ENCODE results near the gene PPIL6. TPM values are rescaled to one million over a fixed set of nuclear protein-coding genes. Genes with fewer than 3 reads are reported as not detected.

PPIL6 gene
- total and polyA plus RNA-seq, 2 experiments from 2014 or later, result 3.5 to 3.7 TPM

DNA sequence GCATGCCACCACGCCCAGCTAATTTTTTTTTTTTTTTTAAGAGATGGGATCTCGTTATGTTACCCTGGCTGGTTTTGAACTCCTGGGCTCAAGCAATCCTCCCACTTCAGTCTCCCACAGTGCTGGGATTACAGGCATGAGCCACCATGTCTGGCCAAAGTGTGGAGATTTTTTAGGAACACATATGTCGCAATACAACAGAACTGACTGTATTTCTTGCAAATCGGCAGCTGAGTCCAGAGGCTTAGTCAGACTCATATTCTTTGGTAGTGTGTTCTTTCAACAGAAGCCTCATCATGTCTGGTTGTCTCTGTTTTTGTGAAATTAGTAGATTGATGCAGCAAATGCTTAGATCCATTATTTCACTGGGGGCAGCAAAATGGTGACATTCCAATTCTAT, 34.2 kb downstream of the PPIL6 start:
- Histone ChIP-seq H3K4me1 (ENCODE audit: insufficient read depth) (no peaks in the 10 kb centered on the region), H3K36me3 (ENCODE audit: low read depth) (no peaks in the 10 kb centered on the region), H2AFZ (no peak overlapping the region), H3K9me2 (ENCODE audit: insufficient read depth) (no peaks in the 10 kb centered on the region), H3K4me3 (no peak overlapping the region), H3F3A (ENCODE audit: insufficient read depth) (peaks cover 6% of the 10 kb centered on the region; the same call in 1 of the 2 replicates), H4K20me1 (ENCODE audit: insufficient read depth) (no peaks in the 10 kb centered on the region), H3K9ac (no peak overlapping the region), H3K4me2 (ENCODE audit: unreplicated experiment) (no peak overlapping the region), H3K9me3 (ENCODE audit: low read depth) (no peaks in the 10 kb centered on the region), H3K27me3 (replicated peaks; ENCODE audit: insufficient read depth) (no peaks in the 10 kb centered on the region), H3K79me2 (ENCODE audit: insufficient read depth) (no peaks in the 10 kb centered on the region), H3K27ac (0 out of 2 replicates have a peak overlapping the region, but pooled peaks have one; percentile 20)
- peak; percentile 89 for DNase-seq
- in situ Hi-C loops (cut with MboI), result loop anchor here (25.0 kb wide), 1 partner anchor 869 kb away; no protein-coding TSS in a partner anchor
- TF ChIP-seq EZH2 (IDR thresholded peaks at IDR 0.05; ENCODE audit: insufficient read depth, poor library complexity, severe bottlenecking) (no peak), EZH2phosphoT487 (IDR thresholded peaks at IDR 0.05; ENCODE audit: insufficient read depth, low read depth) (no peak)
- WGBS, 2 experiments (ENCODE audit: low coverage in 1 of 2, low lambda C conversion rate in 2 of 2, missing lambda C conversion rate in 2 of 2), result 25 to 59% methylated on average over 2 to 4 of the region's 4 CpGs

DNA sequence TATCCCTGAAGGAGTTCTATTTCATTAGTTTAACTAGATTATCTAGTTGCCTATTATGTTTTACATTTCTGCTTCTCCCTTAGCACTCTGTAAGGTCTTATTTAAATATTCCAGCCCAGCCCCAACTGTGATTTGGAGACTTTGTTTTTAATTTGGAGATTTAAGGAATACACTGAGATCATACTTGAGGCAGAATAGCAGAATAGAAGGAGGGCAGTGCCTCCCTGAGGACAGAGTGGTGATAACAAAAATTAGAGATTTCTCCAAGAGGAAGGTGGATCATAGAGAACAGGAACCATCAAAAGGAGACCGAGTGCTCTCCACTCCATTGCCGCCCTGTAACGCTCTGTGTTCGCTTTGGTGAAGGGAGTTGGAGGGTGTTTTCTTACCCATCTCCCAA, 43.4 kb downstream of the PPIL6 start:
- Histone ChIP-seq H4K20me1 (ENCODE audit: insufficient read depth) (no peaks in the 10 kb centered on the region), H3K4me2 (ENCODE audit: unreplicated experiment) (no peak overlapping the region), H3K27ac (no peak overlapping the region), H3K36me3 (ENCODE audit: low read depth) (no peaks in the 10 kb centered on the region), H3F3A (ENCODE audit: insufficient read depth) (no peaks in the 10 kb centered on the region), H3K27me3 (replicated peaks; ENCODE audit: insufficient read depth) (no peaks in the 10 kb centered on the region), H2AFZ (no peak overlapping the region), H3K9ac (no peak overlapping the region), H3K4me1 (ENCODE audit: insufficient read depth) (no peaks in the 10 kb centered on the region), H3K4me3 (no peak overlapping the region), H3K9me2 (ENCODE audit: insufficient read depth) (no peaks in the 10 kb centered on the region), H3K9me3 (ENCODE audit: low read depth) (no peaks in the 10 kb centered on the region), H3K79me2 (ENCODE audit: insufficient read depth) (no peaks in the 10 kb centered on the region)
- 59 to 64% methylated on average over 4 of the region's 4 CpGs for WGBS, 2 experiments (ENCODE audit: low coverage in 1 of 2, low lambda C conversion rate in 2 of 2, missing lambda C conversion rate in 2 of 2)
- in situ Hi-C loops (cut with MboI), result no loop called here
- TF ChIP-seq EZH2 (IDR thresholded peaks at IDR 0.05; ENCODE audit: insufficient read depth, poor library complexity, severe bottlenecking) (no peak), EZH2phosphoT487 (IDR thresholded peaks at IDR 0.05; ENCODE audit: insufficient read depth, low read depth) (no peak)
- DNase-seq, result peak; percentile 56

DNA sequence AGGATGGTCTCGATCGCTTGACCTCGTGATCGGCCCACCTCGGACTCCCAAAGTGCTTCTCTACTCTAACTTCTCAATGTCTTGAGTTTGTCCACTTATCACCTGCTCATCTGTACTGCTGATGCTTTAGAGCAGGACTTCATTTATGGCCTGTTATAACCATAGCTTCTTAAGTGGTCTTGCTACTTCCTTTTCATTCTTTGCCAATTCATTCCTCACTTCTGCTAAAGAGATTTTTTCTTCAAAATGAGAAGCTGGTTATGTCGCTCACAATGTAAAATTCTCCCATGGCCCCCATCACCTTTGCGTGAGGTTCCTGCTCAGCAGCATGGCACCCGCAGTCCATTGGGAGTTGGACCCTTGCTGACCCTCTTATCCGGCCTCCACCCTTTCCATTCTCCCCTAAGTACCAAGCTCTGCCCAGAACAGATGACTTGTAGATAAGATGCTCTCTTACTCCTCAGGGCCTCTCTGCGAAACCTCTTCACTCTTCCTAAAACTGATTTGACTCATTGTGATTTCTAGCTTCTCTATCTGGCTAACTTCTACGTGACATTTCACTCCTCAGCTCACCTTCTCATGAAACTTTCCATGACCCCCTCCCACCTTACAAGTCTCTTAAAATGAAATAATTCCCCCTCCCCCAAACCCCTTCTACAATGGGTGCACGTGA, 44.2 kb downstream of the PPIL6 start:
- H2AFZ ChIP-seq, result no peak overlapping the region
- no peaks in the 10 kb centered on the region for H3F3A ChIP-seq (ENCODE audit: insufficient read depth)
- no peaks in the 10 kb centered on the region for H3K79me2 ChIP-seq (ENCODE audit: insufficient read depth)
- TF ChIP-seq EZH2phosphoT487 (IDR thresholded peaks at IDR 0.05; ENCODE audit: insufficient read depth, low read depth) (no peak), EZH2 (IDR thresholded peaks at IDR 0.05; ENCODE audit: insufficient read depth, poor library complexity, severe bottlenecking) (no peak)
- in situ Hi-C loops (cut with MboI), result no loop called here
- no peaks in the 10 kb centered on the region for H3K36me3 ChIP-seq (ENCODE audit: low read depth)
- H3K4me2 ChIP-seq (ENCODE audit: unreplicated experiment), result no peak overlapping the region
- H3K9ac ChIP-seq, result no peak overlapping the region
- H4K20me1 ChIP-seq (ENCODE audit: insufficient read depth), result no peaks in the 10 kb centered on the region
- DNase-seq, result no peak
- WGBS, 2 experiments (ENCODE audit: low coverage in 1 of 2, low lambda C conversion rate in 2 of 2, missing lambda C conversion rate in 2 of 2), result 86 to 90% methylated on average over 12 of the region's 12 CpGs
- no peaks in the 10 kb centered on the region for H3K9me3 ChIP-seq (ENCODE audit: low read depth)
- H3K27me3 ChIP-seq (replicated peaks; ENCODE audit: insufficient read depth), result no peaks in the 10 kb centered on the region
- H3K4me3 ChIP-seq, result no peak overlapping the region
- no peaks in the 10 kb centered on the region for H3K4me1 ChIP-seq (ENCODE audit: insufficient read depth)
- H3K9me2 ChIP-seq (ENCODE audit: insufficient read depth), result no peaks in the 10 kb centered on the region
- no peak overlapping the region for H3K27ac ChIP-seq

DNA sequence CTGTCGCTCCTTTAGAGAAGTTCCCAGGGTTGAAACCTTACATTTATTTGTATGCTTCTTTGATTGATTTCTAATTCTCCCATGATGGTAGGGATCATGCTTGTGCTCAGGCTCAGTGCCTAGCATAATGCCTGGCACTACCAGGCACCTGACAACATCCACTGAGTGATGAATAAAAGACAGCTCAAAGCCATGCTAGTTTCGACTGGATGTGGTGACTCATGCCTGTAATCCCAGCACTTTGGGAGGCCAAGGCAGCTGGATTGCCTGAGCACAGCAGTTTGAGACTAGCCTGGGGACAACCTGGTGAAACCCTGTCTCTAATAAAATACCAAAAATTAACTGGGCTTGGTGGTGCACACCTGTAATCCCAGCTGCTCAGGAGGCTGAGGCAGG, 46.5 kb downstream of the PPIL6 start:
- H3K9ac ChIP-seq, result no peak overlapping the region
- H3K9me2 ChIP-seq (ENCODE audit: insufficient read depth), result no peaks in the 10 kb centered on the region
- no peaks in the 10 kb centered on the region for H3K27me3 ChIP-seq (replicated peaks; ENCODE audit: insufficient read depth)
- WGBS, 2 experiments (ENCODE audit: low coverage in 1 of 2, low lambda C conversion rate in 2 of 2, missing lambda C conversion rate in 2 of 2), result 31 to 38% methylated on average over 2 of the region's 2 CpGs
- H3K4me1 ChIP-seq (ENCODE audit: insufficient read depth), result peaks cover 15% of the 10 kb centered on the region
- H2AFZ ChIP-seq, result no peak overlapping the region
- peak; percentile 48 for DNase-seq
- no peak for TF ChIP-seq EZH2phosphoT487 (IDR thresholded peaks at IDR 0.05; ENCODE audit: insufficient read depth, low read depth)
- no peak for TF ChIP-seq EZH2 (IDR thresholded peaks at IDR 0.05; ENCODE audit: insufficient read depth, poor library complexity, severe bottlenecking)
- in situ Hi-C loops (cut with MboI), result no loop called here
- no peaks in the 10 kb centered on the region for H3F3A ChIP-seq (ENCODE audit: insufficient read depth)
- no peak overlapping the region for H3K4me2 ChIP-seq (ENCODE audit: unreplicated experiment)
- no peak overlapping the region for H3K27ac ChIP-seq
- H3K4me3 ChIP-seq, result no peak overlapping the region
- no peaks in the 10 kb centered on the region for H4K20me1 ChIP-seq (ENCODE audit: insufficient read depth)
- H3K36me3 ChIP-seq (ENCODE audit: low read depth), result no peaks in the 10 kb centered on the region
- no peaks in the 10 kb centered on the region for H3K9me3 ChIP-seq (ENCODE audit: low read depth)
- H3K79me2 ChIP-seq (ENCODE audit: insufficient read depth), result no peaks in the 10 kb centered on the region
